OCI-LY3 (cell line): ENCODE results near the gene NEDD8.

Source experiments
- H2AFZ ChIP-seq: fragments of 200-600, 300-600 bp; shearing (Covaris generic); 2 replicates; pipeline ENCODE4 v1.6.0; 2014; ENCODE audit warnings: antibody characterized with exemption, low read depth, low read length
- H3K27ac ChIP-seq: fragments of 200-600, 300-600 bp; sonication (generic); 2 replicates; pipeline ENCODE4 v1.5.1; 2014; ENCODE audit warnings: mild to moderate bottlenecking, low read length, moderate library complexity, mixed read lengths
- H3K27me3 ChIP-seq: fragments of 200-600, 300-600 bp; sonication (generic); 2 replicates; pipeline ENCODE4 v1.6.1; 2014; ENCODE audit warnings: low read depth, low read length, mixed read lengths
- H3K36me3 ChIP-seq: fragments of 200-600, 300-600 bp; sonication (generic); replicated peaks from 2 replicates; pipeline ENCODE3; 2014; ENCODE audit warnings: low read depth, low read length, mixed read lengths
- H3K4me1 ChIP-seq: fragments of 300-600, 200-600 bp; sonication (generic); 2 replicates; pipeline ENCODE4 v1.6.1; 2014; ENCODE audit warnings: low read length, mixed read lengths
- H3K4me2 ChIP-seq: fragments of 200-600, 300-600 bp; sonication (generic); 2 replicates; pipeline ENCODE4 v1.6.1; 2014; ENCODE audit warnings: low read length, mixed read lengths
- H3K4me3 ChIP-seq: fragments of 300-600, 200-600 bp; sonication (generic); 2 replicates; pipeline ENCODE4 v1.5.1; 2014; ENCODE audit warnings: antibody characterized with exemption, mild to moderate bottlenecking, low read length, moderate library complexity
- H3K79me2 ChIP-seq: fragments of 300-600, 200-600 bp; shearing (Covaris generic); 2 replicates; pipeline ENCODE4 v1.6.1; 2014; ENCODE audit warnings: mild to moderate bottlenecking, low read length, mixed read lengths
- H3K9ac ChIP-seq: fragments of 300-600, 200-600 bp; shearing (Covaris generic); 2 replicates; pipeline ENCODE4 v1.6.0; 2014; ENCODE audit warnings: mild to moderate bottlenecking, low read length, moderate library complexity
- H3K9me3 ChIP-seq: fragments of 200-600, 300-600 bp; shearing (Covaris generic); 2 replicates; pipeline ENCODE4 v1.6.1; 2014; ENCODE audit warnings: low read length, mixed read lengths; ENCODE audit not compliant: insufficient read depth
- H4K20me1 ChIP-seq: fragments of 200-600, 300-600 bp; sonication (generic); 2 replicates; pipeline ENCODE4 v1.6.1; 2016; ENCODE audit warnings: low read length, mixed read lengths; ENCODE audit not compliant: insufficient read depth
- CTCF ChIP-seq: fragments of 200-600, 300-600 bp; sonication (generic); IDR thresholded peaks from 2 replicates; pipeline ENCODE4 v1.5.1; 2014; ENCODE audit warnings: antibody characterized with exemption, low read length, low read depth
- EZH2phosphoT487 ChIP-seq: fragments of 200-600 bp; shearing (Covaris generic); IDR thresholded peaks from 2 replicates; pipeline ENCODE4 v1.6.1; 2018; ENCODE audit warnings: antibody characterized with exemption, mixed run types, low read depth

The NEDD8 gene

DNA sequence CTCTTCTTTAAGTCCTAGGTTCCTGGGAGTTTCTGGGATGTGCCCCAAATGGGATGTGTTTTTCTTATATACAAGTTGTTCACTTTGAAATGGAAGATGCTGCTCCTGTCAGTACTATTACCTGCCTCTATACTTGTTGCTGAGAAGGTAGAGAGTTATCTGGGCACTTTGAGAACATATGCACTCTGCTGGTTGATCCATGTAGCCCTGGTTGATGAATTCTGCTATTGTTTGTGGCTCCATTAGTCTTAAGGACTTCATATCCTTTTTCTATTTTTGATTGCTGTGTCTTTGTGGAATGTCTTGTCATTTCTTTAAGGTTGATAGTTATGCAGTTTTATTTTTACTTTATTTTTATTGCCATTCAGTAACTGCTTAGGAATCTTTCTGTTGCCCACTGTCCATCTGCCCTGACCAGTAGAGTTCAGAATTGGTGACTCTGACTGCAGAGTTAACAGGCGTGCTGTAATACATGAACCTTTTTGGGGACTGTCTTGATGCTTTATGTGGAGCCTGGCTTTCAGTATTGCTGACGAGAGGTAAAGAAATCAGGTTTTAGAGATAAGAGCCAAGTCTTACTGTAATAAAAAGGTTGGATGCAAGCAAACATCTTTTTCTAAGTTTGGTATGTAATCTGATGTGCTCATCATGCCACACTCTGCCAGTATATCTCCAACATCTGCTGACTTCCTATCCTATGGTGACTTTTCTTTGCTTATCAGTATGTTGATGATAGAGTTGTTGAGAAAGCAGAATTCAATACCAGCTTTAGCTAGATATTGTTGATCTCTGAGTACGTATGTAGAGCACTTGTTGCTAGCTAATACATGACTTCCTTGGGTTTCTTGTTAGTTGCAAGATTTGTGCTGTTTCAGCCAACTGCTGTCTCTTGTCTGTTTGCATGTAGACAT lies 2.2 kb upstream of the NEDD8 start:
- peaks cover 13% of the 10 kb centered on the region for H3K4me1 ChIP-seq

DNA sequence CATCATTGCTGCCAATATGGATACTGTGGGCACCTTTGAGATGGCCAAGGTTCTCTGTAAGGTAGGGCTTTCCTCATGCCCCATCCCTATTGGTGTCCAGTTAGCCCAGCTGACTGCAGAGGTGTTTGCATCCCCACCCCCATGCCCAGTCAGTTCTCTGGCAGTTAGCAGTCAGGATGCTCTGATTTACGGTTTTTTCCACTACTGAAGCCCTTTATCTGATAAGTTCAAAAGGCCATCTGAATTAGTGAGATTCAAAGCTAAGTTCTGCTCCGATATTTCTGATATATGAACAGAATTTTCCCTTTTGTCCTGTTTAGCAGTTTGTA lies 1.3 kb upstream of the NEDD8 start:
- H3K4me3 ChIP-seq: peak overlapping the region; percentile 83
- H4K20me1 ChIP-seq: no peaks in the 10 kb centered on the region
- H3K4me2 ChIP-seq: peak overlapping the region; percentile 88
- peak overlapping the region; percentile 75; the same call in 1 of the 2 replicates for H3K9ac ChIP-seq
- no peaks in the 10 kb centered on the region for H3K27me3 ChIP-seq
- TF ChIP-seq CTCF (no peak), EZH2phosphoT487 (no peak)
- H3K79me2 ChIP-seq: peaks cover 39% of the 10 kb centered on the region
- H3K36me3 ChIP-seq: peaks cover 25% of the 10 kb centered on the region
- no peak overlapping the region for H2AFZ ChIP-seq
- H3K4me1 ChIP-seq: peaks cover 13% of the 10 kb centered on the region
- H3K27ac ChIP-seq: no peak overlapping the region; the same call in 1 of the 2 replicates
- H3K9me3 ChIP-seq: no peaks in the 10 kb centered on the region

More for the DNA sequence above, 2.2 kb upstream of the NEDD8 start:
- peaks cover 30% of the 10 kb centered on the region for H3K36me3 ChIP-seq
- no peak overlapping the region for H3K4me3 ChIP-seq
- H3K27me3 ChIP-seq: no peaks in the 10 kb centered on the region
- no peaks in the 10 kb centered on the region for H4K20me1 ChIP-seq
- no peak for TF ChIP-seq EZH2phosphoT487
- TF ChIP-seq CTCF: no peak
- no peaks in the 10 kb centered on the region for H3K9me3 ChIP-seq
- H3K4me2 ChIP-seq: no peak overlapping the region
- H3K27ac ChIP-seq: no peak overlapping the region
- H3K79me2 ChIP-seq: peaks cover 33% of the 10 kb centered on the region
- no peak overlapping the region for H3K9ac ChIP-seq
- no peak overlapping the region for H2AFZ ChIP-seq

- H3K9ac ChIP-seq: peak within 1 kb of the TSS; percentile 75
- no peak for TF ChIP-seq CTCF
- TF ChIP-seq EZH2phosphoT487: no peak
- no peaks in the 10 kb centered on the region for H4K20me1 ChIP-seq
- no peaks in the 10 kb centered on the region for H3K9me3 ChIP-seq
- no peaks in the 10 kb centered on the region for H3K27me3 ChIP-seq
- H3K4me3 ChIP-seq: peak within 1 kb of the TSS; percentile 83
- peaks cover 39% of the 10 kb centered on the region for H3K79me2 ChIP-seq
- H3K4me2 ChIP-seq: peak within 1 kb of the TSS; percentile 88
- H2AFZ ChIP-seq: peak within 1 kb of the TSS; percentile 93
- H3K4me1 ChIP-seq: peaks cover 13% of the 10 kb centered on the region
- H3K27ac ChIP-seq: peak within 1 kb of the TSS; percentile 75
- H3K36me3 ChIP-seq: peaks cover 21% of the 10 kb centered on the region
Measured at GRCh38 chr14:24232645-24233537, 724 bp upstream of the NEDD8 start, which contains the start of gene GMPR2. Gene GMPR2 (plus strand): TSS chr14:24232929. CDS start chr14:24233254, 325 bp downstream.
